ENCODE measurements around the gene VSIG1.
A peak's percentile ranks its signal among the peaks of the same experiment; 100 is the strongest.

VSIG1 gene

DNA sequence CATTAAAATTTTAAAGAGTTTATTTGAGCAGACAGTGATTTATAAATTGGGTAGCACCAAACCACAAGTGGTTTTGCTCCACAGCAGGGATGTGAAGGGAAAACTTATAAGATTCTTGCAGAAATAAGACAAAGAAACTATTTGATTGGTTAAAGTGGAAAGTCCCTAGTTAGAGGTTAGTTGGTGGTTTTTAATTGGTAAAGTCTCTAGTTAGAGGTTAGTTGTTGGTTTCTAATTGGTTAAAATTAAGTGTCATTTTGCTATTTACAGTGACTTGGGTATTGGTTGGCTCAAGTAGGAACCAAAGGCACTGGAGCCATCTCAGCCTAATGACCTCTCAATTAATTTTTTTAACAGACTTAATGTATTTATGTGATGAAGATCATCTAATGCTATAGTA lies 69.7 kb downstream of the VSIG1 start:
- Mint-ChIP-seq H3K4me3 (no peak overlapping the region), H3K36me3 (ENCODE audit: low read depth) (no peaks in the 10 kb centered on the region), H3K9me3 (no peaks in the 10 kb centered on the region), H3K4me1 (no peaks in the 10 kb centered on the region), H3K27ac (no peak overlapping the region), H3K27me3 (ENCODE audit: low read depth, poor library complexity) (no peaks in the 10 kb centered on the region)
- TF ChIP-seq, protein P1, sequence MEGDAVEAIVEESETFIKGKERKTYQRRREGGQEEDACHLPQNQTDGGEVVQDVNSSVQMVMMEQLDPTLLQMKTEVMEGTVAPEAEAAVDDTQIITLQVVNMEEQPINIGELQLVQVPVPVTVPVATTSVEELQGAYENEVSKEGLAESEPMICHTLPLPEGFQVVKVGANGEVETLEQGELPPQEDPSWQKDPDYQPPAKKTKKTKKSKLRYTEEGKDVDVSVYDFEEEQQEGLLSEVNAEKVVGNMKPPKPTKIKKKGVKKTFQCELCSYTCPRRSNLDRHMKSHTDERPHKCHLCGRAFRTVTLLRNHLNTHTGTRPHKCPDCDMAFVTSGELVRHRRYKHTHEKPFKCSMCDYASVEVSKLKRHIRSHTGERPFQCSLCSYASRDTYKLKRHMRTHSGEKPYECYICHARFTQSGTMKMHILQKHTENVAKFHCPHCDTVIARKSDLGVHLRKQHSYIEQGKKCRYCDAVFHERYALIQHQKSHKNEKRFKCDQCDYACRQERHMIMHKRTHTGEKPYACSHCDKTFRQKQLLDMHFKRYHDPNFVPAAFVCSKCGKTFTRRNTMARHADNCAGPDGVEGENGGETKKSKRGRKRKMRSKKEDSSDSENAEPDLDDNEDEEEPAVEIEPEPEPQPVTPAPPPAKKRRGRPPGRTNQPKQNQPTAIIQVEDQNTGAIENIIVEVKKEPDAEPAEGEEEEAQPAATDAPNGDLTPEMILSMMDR (IDR thresholded peaks at IDR 0.05), result no peak
- DNase-seq, result no peak

DNA sequence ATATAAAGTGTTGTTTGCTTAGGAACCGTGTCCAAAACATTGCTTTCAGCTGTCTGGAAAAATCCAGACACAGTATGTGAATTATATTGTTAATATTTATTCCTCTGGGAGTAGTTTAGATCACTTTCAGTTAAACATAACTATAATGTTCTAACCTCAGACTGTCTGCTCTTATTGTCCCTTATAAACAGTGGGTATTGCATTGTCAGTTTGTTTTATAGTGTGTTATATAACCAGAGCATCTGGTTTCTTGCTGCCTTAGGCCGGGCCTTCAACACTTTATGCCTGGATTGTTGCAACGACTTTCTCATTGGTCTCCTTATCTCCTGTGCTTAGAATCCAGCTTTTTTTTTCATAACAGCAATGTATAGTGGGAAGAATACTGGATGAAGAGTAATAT lies 73.1 kb downstream of the VSIG1 start:
- Mint-ChIP-seq H3K27me3 (ENCODE audit: low read depth, poor library complexity) (no peaks in the 10 kb centered on the region), H3K27ac (no peak overlapping the region), H3K9me3 (no peaks in the 10 kb centered on the region), H3K4me3 (no peak overlapping the region), H3K36me3 (ENCODE audit: low read depth) (no peaks in the 10 kb centered on the region), H3K4me1 (peaks cover 30% of the 10 kb centered on the region)
- TF ChIP-seq, protein P1 (IDR thresholded peaks at IDR 0.05), result no peak
- no peak for DNase-seq

DNA sequence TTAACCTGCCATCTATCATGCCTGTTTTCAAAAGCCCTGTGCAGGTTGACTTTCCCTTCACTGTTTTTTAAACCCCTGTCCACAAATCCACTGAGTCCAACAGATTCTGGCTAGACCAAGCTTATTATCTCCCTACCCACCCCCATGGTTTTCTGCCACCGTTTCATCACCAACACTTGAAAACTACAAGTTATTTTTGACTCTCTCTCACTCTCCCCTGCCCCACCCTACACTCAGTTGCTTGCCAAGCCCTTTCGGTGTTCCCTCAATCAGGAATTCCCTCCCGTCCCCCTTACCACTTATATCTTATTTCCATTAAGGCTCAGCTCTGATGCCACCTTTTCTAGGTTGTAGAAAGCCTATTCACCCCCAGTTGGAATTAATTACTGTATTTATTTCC lies 76.4 kb downstream of the VSIG1 start:
- TF ChIP-seq, protein P1 (IDR thresholded peaks at IDR 0.05), result no peak
- no peaks in the 10 kb centered on the region for H3K9me3 Mint-ChIP-seq
- peak overlapping the region; percentile 69 for H3K27ac Mint-ChIP-seq
- no peaks in the 10 kb centered on the region for H3K27me3 Mint-ChIP-seq (ENCODE audit: low read depth, poor library complexity)
- H3K36me3 Mint-ChIP-seq (ENCODE audit: low read depth), result no peaks in the 10 kb centered on the region
- H3K4me3 Mint-ChIP-seq, result no peak overlapping the region
- DNase-seq, result no peak
- H3K4me1 Mint-ChIP-seq, result peaks cover 35% of the 10 kb centered on the region

DNA sequence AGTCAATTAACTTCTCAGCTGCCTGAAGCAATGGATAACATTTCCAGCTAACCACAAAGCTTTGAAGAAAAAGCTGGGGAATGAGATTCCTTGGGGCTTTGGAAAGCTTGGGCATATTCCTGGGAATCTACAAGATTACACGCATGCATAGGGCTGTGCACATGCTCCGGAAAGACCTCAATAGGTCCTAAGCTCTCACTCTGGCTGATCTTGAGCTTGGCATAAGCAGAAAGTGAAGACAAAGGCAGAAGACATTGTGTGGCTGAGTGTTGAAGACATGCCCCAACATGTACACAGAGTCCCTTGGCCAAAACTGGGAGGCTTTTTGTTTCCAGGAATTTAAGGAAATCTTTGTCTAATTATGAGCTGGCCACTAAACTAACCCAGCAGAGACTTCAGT lies 77.9 kb downstream of the VSIG1 start:
- no peak for DNase-seq
- H3K4me1 Mint-ChIP-seq, result peaks cover 44% of the 10 kb centered on the region

DNA sequence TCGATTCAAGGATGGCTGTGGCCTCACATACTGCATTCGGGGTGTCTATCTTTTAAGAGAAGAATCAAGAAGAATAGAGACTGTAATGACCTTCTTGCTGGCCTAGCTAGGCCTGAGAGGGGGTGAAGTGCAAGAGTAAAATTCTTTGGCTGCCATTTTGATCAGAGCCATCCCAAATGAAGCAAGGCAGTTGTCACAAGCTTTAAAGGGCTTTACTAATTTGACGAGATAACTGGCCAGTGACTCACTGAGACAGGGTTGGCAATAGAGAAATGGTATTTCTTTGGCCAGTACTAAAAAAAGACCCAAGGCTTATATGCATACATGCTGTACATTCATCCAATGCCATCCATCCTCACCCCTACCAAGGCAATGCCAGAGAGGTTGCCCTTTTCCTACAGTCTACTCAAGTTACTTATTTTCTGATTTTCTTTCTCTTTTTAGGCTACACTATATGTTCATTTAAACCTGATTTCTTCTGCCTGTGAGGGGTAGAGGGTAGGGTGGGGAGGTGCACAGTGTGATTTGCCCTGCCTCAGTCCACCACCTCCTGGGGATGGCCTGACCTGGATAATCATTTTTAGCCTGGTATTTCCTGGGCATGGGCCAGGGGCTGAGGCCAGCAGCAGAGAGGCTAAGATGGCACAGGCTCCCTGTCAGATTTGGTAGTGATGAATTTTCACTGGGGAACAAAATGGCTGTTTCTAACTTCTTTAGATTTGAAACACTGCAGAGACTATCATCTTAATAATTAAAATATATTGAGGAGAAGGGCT lies 78.9 kb downstream of the VSIG1 start:
- DNase-seq, result no peak
- peaks cover 11% of the 10 kb centered on the region for H3K36me3 Mint-ChIP-seq (ENCODE audit: low read depth)
- TF ChIP-seq, protein P1 (IDR thresholded peaks at IDR 0.05), result no peak
- no peaks in the 10 kb centered on the region for H3K9me3 Mint-ChIP-seq
- no peaks in the 10 kb centered on the region for H3K27me3 Mint-ChIP-seq (ENCODE audit: low read depth, poor library complexity)
- H3K27ac Mint-ChIP-seq, result no peak overlapping the region
- H3K4me1 Mint-ChIP-seq, result peaks cover 44% of the 10 kb centered on the region
- H3K4me3 Mint-ChIP-seq, result no peak overlapping the region

More for the DNA sequence above, 77.9 kb downstream of the VSIG1 start:
- Mint-ChIP-seq H3K9me3 (no peaks in the 10 kb centered on the region), H3K27ac (peak overlapping the region; percentile 40), H3K27me3 (ENCODE audit: low read depth, poor library complexity) (no peaks in the 10 kb centered on the region), H3K4me3 (no peak overlapping the region), H3K36me3 (ENCODE audit: low read depth) (peaks cover 6% of the 10 kb centered on the region)
- TF ChIP-seq, protein P1 (IDR thresholded peaks at IDR 0.05), result no peak

DNA sequence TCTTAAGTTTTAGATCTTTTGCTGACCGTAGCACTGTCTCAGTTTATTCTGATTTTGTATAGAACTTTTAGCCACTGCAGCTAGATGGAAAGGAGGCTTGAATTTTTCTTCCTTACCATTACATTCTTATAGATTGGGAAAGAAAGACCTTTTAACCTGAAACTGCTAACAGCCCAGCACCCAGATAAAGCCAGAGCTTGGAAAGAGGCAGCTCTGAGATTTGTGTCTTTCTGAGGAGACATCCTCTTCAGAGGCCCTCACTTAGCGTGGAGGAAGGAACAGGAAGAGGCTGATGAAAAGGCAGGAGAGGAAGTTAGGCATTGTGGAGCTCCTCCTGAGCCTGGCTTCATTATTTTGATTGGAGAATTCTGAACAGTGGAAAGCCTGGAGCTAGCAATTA lies 81.8 kb downstream of the VSIG1 start:
- Mint-ChIP-seq H3K9me3 (no peaks in the 10 kb centered on the region), H3K4me3 (no peak overlapping the region), H3K27ac (peak overlapping the region; percentile 62), H3K27me3 (ENCODE audit: low read depth, poor library complexity) (peaks cover 7% of the 10 kb centered on the region), H3K36me3 (ENCODE audit: low read depth) (peaks cover 27% of the 10 kb centered on the region), H3K4me1 (peaks cover 31% of the 10 kb centered on the region)
- TF ChIP-seq, protein P1 (IDR thresholded peaks at IDR 0.05), result no peak
- no peak for DNase-seq

Data from nephron progenitor cell (in vitro differentiated cells).